RWPE1 (cell line): ENCODE measurements around the gene AHDC1.

Source experiments
- CTCF ChIA-PET: fragments of 350-600 bp; sonication (Branson Sonifier 250); formaldehyde crosslinking; extraction: SDS; loops from one replicate; lab custom pipeline; 2021; lab: Yijun Ruan, JAX
- POLR2A ChIA-PET: fragments of 400-600 bp; formaldehyde crosslinking; extraction: SDS; loops from one replicate; lab custom pipeline; 2020; ENCODE audit warnings: antibody characterized with exemption; ENCODE audit not compliant: low non-redundant PET; lab: Yijun Ruan, JAX
- DNase-seq: peaks from one replicate; pipeline ENCODE4 v3.0.0; 2012; ENCODE audit warnings: low spot score
- H3K27ac ChIP-seq: fragments of 450-650 bp; 2 replicates; pipeline ENCODE4 v1.5.1; 2017
- CTCF ChIP-seq: fragments of 450-650 bp; conservative IDR thresholded peaks from 2 replicates; pipeline ENCODE4 v1.5.1; 2017; ENCODE audit warnings: low read depth, mild to moderate bottlenecking

The AHDC1 gene

GRCh38 chr1:27602462-27603308, 1.3 kb downstream of the AHDC1 start:
- POLR2A ChIA-PET = interaction anchor here (1.1 kb wide), 1 partner anchor 28 kb away, joined by 3 read pairs; no protein-coding TSS in a partner anchor
- TF ChIP-seq CTCF = no peak
- DNase-seq = peak; percentile 83
- CTCF ChIA-PET = interaction anchor here (1.0 to 8.1 kb wide), 3 partner anchors 45 to 186 kb away, joined by 3 to 67 read pairs (median 3); no protein-coding TSS in a partner anchor
- H3K27ac ChIP-seq = peak overlapping the region; percentile 93

- no peak for TF ChIP-seq CTCF
- peak overlapping the region; percentile 93 for H3K27ac ChIP-seq
- peak; percentile 42 for DNase-seq
- CTCF ChIA-PET = interaction anchor here (0.9 to 8.1 kb wide), 5 partner anchors 9 to 94 kb away, joined by 3 to 67 read pairs (median 3); no protein-coding TSS in a partner anchor
- POLR2A ChIA-PET = interaction anchor here (0.6 to 1.1 kb wide), 2 partner anchors 27 to 55 kb away, joined by 3 read pairs; no protein-coding TSS in a partner anchor
Observed at GRCh38 chr1:27601771-27602461, 2.0 kb downstream of the AHDC1 start.

GRCh38 chr1:27601321-27601770, 2.6 kb downstream of the AHDC1 start:
- DNase-seq = no peak
- no peak for TF ChIP-seq CTCF
- ChIA-PET POLR2A (interaction anchor here (1.1 kb wide), 1 partner anchor 26 kb away, joined by 3 read pairs; no protein-coding TSS in a partner anchor), CTCF (interaction anchor here (0.9 to 8.1 kb wide), 6 partner anchors 9 to 62 kb away, joined by 3 to 67 read pairs (median 4); no protein-coding TSS in a partner anchor)
- H3K27ac ChIP-seq = peak overlapping the region; percentile 93

- peak overlapping the region; percentile 93 for H3K27ac ChIP-seq
- ChIA-PET CTCF (interaction anchor here (0.5 to 8.1 kb wide), 7 partner anchors 8 to 120 kb away, joined by 3 to 67 read pairs (median 4); no protein-coding TSS in a partner anchor), POLR2A (no interaction called here)
- no peak for DNase-seq
- TF ChIP-seq CTCF = no peak
Observed at GRCh38 chr1:27600498-27601175, 3.3 kb downstream of the AHDC1 start.

- DNase-seq = peak; percentile 36
- ChIA-PET CTCF (interaction anchor here (0.5 to 8.1 kb wide), 6 partner anchors 24 to 210 kb away, joined by 3 to 67 read pairs (median 4); no protein-coding TSS in a partner anchor), POLR2A (no interaction called here)
- no peak for TF ChIP-seq CTCF
- H3K27ac ChIP-seq = peak overlapping the region; percentile 93
Observed at GRCh38 chr1:27599605-27600497, 4.1 kb downstream of the AHDC1 start.
